ENCODE measurements around the gene WDR59. TPM values are rescaled to one million over a fixed set of nuclear protein-coding genes. Genes with fewer than 3 reads are reported as not detected.
"Not testable (repeated sequence)": the region's sequence is repeated elsewhere in the genome, so short reads cannot be mapped to it uniquely, and the experiment has no call there.

Gene WDR59
- total and polyA plus RNA-seq, 7 donors = 6.2 to 40.7 (median 20.3) TPM

GRCh38 chr16:74847202-74847601 is 137.7 kb downstream of the WDR59 start:
- TF ChIP-seq POLR2A (IDR thresholded peaks at IDR 0.05) = no peak
- no peak for TF ChIP-seq EP300 (IDR thresholded peaks at IDR 0.05)
- TF ChIP-seq CTCF (IDR thresholded peaks at IDR 0.05) = no peak
- no peak for TF ChIP-seq POLR2AphosphoS5 (IDR thresholded peaks at IDR 0.05)
- H3K36me3 ChIP-seq = no peaks in the 10 kb centered on the region
- no peak for DNase-seq
- H3K27ac ChIP-seq = no peak overlapping the region
- peaks cover 0 to 1% (median 0%) of the 10 kb centered on the region in 4 donors for H3K4me1 ChIP-seq
- H3K9me3 ChIP-seq = no peaks in the 10 kb centered on the region
- no peak overlapping the region for H3K4me3 ChIP-seq
- H3K27me3 ChIP-seq = no peaks in the 10 kb centered on the region
- WGBS, 2 donors = 96 to 98% methylated on average over 1 of the region's 1 CpG
- intact Hi-C loops (cut with DNase I) = no loop called here

DNA sequence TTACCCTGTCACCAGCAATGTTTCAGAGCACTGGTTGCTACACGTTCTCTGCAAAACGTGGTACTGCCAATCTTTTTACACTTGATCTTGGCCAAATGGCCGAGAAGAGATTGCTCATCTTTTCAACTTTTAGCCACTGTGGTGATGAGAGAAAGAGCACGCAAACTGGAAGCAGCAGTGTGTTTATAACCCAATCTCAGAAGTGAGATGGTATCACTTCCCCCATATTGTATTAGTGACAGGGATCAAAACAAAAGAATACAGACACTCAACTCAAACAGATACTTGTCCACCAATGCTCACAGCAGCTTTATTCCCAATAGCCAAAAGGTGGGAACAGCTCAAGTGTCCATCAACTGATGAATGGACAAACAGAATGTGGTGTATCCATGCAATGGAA is 138.2 kb downstream of the WDR59 start:
- Histone ChIP-seq H3K36me3 (no peaks in the 10 kb centered on the region), H3K4me3 (no peak overlapping the region), H3K9me3 (no peaks in the 10 kb centered on the region), H3K27me3 (no peaks in the 10 kb centered on the region), H3K27ac (no peak overlapping the region), H3K4me1 (peaks cover 0 to 6% (median 0%) of the 10 kb centered on the region in 4 donors)
- intact Hi-C loops (cut with DNase I) = no loop called here
- TF ChIP-seq POLR2A (IDR thresholded peaks at IDR 0.05) = no peak
- no peak for TF ChIP-seq POLR2AphosphoS5 (IDR thresholded peaks at IDR 0.05)
- TF ChIP-seq EP300 (IDR thresholded peaks at IDR 0.05) = no peak
- TF ChIP-seq CTCF (IDR thresholded peaks at IDR 0.05) = no peak
- DNase-seq = no peak
- 91 to 92% methylated on average over 4 of the region's 4 CpGs for WGBS, 2 donors

GRCh38 chr16:74844041-74844980 is 140.6 kb downstream of the WDR59 start:
- intact Hi-C loops (cut with DNase I) = no loop called here
- no peaks in the 10 kb centered on the region for H3K9me3 ChIP-seq
- H3K36me3 ChIP-seq = no peaks in the 10 kb centered on the region
- no peak overlapping the region for H3K27ac ChIP-seq
- no peak for TF ChIP-seq EP300 (IDR thresholded peaks at IDR 0.05)
- TF ChIP-seq POLR2A (IDR thresholded peaks at IDR 0.05) = no peak
- no peak for TF ChIP-seq POLR2AphosphoS5 (IDR thresholded peaks at IDR 0.05)
- TF ChIP-seq CTCF (IDR thresholded peaks at IDR 0.05) = no peak
- WGBS, 2 donors = 84 to 85% methylated on average over 20 of the region's 20 CpGs
- H3K4me1 ChIP-seq = peaks cover 0 to 6% (median 0%) of the 10 kb centered on the region in 4 donors
- DNase-seq = no peak
- H3K27me3 ChIP-seq = no peaks in the 10 kb centered on the region
- H3K4me3 ChIP-seq = no peak overlapping the region

GRCh38 chr16:74843381-74844035 is 141.4 kb downstream of the WDR59 start:
- 73 to 84% methylated on average over 14 of the region's 14 CpGs for WGBS, 2 donors
- H3K27me3 ChIP-seq; intact Hi-C loops (cut with DNase I); H3K4me3 ChIP-seq; H3K4me1 ChIP-seq; H3K36me3 ChIP-seq; DNase-seq; H3K9me3 ChIP-seq; H3K27ac ChIP-seq: not testable (repeated sequence)

GRCh38 chr16:74842413-74842812 is 142.5 kb downstream of the WDR59 start:
- Histone ChIP-seq H3K4me3 (no peak overlapping the region), H3K4me1 (peaks cover 0 to 6% (median under 1%) of the 10 kb centered on the region in 4 donors), H3K27me3 (no peaks in the 10 kb centered on the region), H3K36me3 (no peaks in the 10 kb centered on the region), H3K9me3 (no peaks in the 10 kb centered on the region), H3K27ac (no peak overlapping the region)
- TF ChIP-seq POLR2AphosphoS5 (IDR thresholded peaks at IDR 0.05) (no peak), POLR2A (IDR thresholded peaks at IDR 0.05) (no peak), CTCF (IDR thresholded peaks at IDR 0.05) (no peak), EP300 (IDR thresholded peaks at IDR 0.05) (no peak)
- WGBS, 2 donors = 54 to 64% methylated on average over 6 of the region's 6 CpGs
- intact Hi-C loops (cut with DNase I) = no loop called here
- DNase-seq = no peak
